ENCODE measurements around the gene BAIAP2. TPM values are rescaled to one million over a fixed set of nuclear protein-coding genes. Genes with fewer than 3 reads are reported as not detected.

Gene BAIAP2
- total RNA-seq, 1 donor from 2014 or later = 6.8 TPM

- Mint-ChIP-seq H3K36me3 (ENCODE audit: low read depth) (peaks cover 37% of the 10 kb centered on the region), H3K27me3 (peaks cover 17% of the 10 kb centered on the region), H3K4me3 (no peak overlapping the region), H3K9me3 (no peaks in the 10 kb centered on the region), H3K4me1 (peaks cover 11% of the 10 kb centered on the region), H3K27ac (no peak overlapping the region)
- TF ChIP-seq, protein P1, sequence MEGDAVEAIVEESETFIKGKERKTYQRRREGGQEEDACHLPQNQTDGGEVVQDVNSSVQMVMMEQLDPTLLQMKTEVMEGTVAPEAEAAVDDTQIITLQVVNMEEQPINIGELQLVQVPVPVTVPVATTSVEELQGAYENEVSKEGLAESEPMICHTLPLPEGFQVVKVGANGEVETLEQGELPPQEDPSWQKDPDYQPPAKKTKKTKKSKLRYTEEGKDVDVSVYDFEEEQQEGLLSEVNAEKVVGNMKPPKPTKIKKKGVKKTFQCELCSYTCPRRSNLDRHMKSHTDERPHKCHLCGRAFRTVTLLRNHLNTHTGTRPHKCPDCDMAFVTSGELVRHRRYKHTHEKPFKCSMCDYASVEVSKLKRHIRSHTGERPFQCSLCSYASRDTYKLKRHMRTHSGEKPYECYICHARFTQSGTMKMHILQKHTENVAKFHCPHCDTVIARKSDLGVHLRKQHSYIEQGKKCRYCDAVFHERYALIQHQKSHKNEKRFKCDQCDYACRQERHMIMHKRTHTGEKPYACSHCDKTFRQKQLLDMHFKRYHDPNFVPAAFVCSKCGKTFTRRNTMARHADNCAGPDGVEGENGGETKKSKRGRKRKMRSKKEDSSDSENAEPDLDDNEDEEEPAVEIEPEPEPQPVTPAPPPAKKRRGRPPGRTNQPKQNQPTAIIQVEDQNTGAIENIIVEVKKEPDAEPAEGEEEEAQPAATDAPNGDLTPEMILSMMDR (IDR thresholded peaks at IDR 0.05) = no peak
- ChIA-PET CTCF (no interaction called here), POLR2A (no interaction called here)
- DNase-seq = no peak
- no peak for ATAC-seq (ENCODE audit: low read depth)
- intact Hi-C loops (cut with micrococcal nuclease) = no loop called here
Observed at GRCh38 chr17:81000631-81001357, 34.2 kb upstream of the BAIAP2 start.

- H3K36me3 Mint-ChIP-seq (ENCODE audit: low read depth) = peaks cover 25% of the 10 kb centered on the region
- TF ChIP-seq, protein P1 (IDR thresholded peaks at IDR 0.05) = no peak
- no peak overlapping the region for H3K27ac Mint-ChIP-seq
- H3K27me3 Mint-ChIP-seq = peaks cover 19% of the 10 kb centered on the region
- ChIA-PET POLR2A (interaction anchor here (0.6 kb wide), 2 partner anchors 13 to 16 kb away, joined by 5 to 6 read pairs; no protein-coding TSS in a partner anchor), CTCF (no interaction called here)
- ATAC-seq (ENCODE audit: low read depth) (no peak), DNase-seq (no peak)
- H3K4me1 Mint-ChIP-seq = peaks cover 11% of the 10 kb centered on the region
- intact Hi-C loops (cut with micrococcal nuclease) = no loop called here
- no peak overlapping the region for H3K4me3 Mint-ChIP-seq
- H3K9me3 Mint-ChIP-seq = no peaks in the 10 kb centered on the region
Observed at GRCh38 chr17:81002013-81002384, 33.0 kb upstream of the BAIAP2 start.

DNA sequence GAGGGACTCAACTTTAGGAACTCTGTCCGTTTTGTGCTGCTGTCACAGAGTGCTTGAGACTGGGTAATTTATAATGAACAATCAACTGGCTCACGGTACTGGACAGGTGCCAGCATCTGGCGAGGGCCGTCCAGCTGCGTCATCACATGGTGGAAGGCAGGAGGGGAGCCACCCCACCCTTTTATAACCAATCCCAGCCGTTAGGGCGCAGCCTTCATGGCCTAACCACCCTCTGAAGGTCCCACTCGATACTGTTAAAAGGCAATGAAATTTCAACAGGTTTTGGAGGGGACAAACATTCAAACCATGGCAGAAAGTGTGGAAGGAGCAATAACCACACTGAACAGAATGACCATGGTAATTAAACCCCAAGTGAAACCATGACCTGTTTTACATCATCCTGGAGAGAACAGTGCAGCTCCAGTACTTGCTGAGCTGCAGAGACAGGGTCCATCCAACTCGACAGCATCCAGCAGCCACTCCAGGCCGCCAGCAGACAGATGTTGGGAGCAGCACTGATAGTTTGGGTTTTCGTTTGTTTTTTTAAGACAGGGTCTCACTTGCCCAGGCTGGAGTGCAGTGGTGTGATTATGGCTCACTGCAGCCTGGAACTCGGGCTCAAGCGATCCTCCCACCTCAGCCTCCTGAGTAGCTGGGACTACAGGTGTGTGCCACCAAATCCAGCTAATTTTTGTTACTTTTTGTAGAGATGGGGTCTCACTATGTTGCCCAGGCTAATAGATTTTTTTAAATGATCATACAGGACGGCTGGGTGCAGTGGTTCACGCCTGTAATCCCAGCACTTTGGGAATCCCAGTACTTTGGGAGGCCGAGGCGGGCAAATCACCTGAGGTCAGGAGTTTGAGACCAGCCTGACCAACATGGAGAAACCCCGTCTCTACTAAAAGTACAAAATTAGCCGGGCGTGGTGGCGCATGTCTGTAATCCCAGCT lies 32.3 kb upstream of the BAIAP2 start:
- Mint-ChIP-seq H3K4me3 (no peak overlapping the region), H3K27me3 (peaks cover 19% of the 10 kb centered on the region), H3K36me3 (ENCODE audit: low read depth) (peaks cover 20% of the 10 kb centered on the region), H3K4me1 (peaks cover 11% of the 10 kb centered on the region), H3K9me3 (no peaks in the 10 kb centered on the region), H3K27ac (no peak overlapping the region)
- intact Hi-C loops (cut with micrococcal nuclease) = no loop called here
- DNase-seq (no peak), ATAC-seq (ENCODE audit: low read depth) (no peak)
- ChIA-PET CTCF (no interaction called here), POLR2A (interaction anchor here (0.6 to 0.7 kb wide), 4 partner anchors 14 to 1294 kb away, joined by 5 to 6 read pairs (median 6); no protein-coding TSS in a partner anchor)
- TF ChIP-seq, protein P1 (IDR thresholded peaks at IDR 0.05) = no peak

- Mint-ChIP-seq H3K27me3 (peaks cover 19% of the 10 kb centered on the region), H3K4me1 (peaks cover 11% of the 10 kb centered on the region), H3K36me3 (ENCODE audit: low read depth) (peaks cover 8% of the 10 kb centered on the region), H3K4me3 (no peak overlapping the region), H3K27ac (no peak overlapping the region), H3K9me3 (no peaks in the 10 kb centered on the region)
- no peak for DNase-seq
- CTCF ChIA-PET = no interaction called here
- POLR2A ChIA-PET = no interaction called here
- peak; percentile 32 for ATAC-seq (ENCODE audit: low read depth)
- TF ChIP-seq, protein P1 (IDR thresholded peaks at IDR 0.05) = no peak
- intact Hi-C loops (cut with micrococcal nuclease) = no loop called here
Observed at GRCh38 chr17:81003711-81004475, 31.1 kb upstream of the BAIAP2 start.

Measured in activated B cell treated with CpG ODN at 0.5 μM for 24 hours (primary cell).